HG02870 (cell line): ENCODE data around the gene AKR1C3.
"Not testable (repeated sequence)": the region's sequence is repeated elsewhere in the genome, so short reads cannot be mapped to it uniquely, and the experiment has no call there.

Experiments
- ATAC-seq: cut with Tn5 transposase; IDR thresholded peaks from one replicate; pipeline ENCODE4 v1.9.1; 2021; ENCODE audit warnings: mild to moderate bottlenecking, moderate library complexity; ENCODE audit not compliant: unreplicated experiment

AKR1C3 gene

DNA sequence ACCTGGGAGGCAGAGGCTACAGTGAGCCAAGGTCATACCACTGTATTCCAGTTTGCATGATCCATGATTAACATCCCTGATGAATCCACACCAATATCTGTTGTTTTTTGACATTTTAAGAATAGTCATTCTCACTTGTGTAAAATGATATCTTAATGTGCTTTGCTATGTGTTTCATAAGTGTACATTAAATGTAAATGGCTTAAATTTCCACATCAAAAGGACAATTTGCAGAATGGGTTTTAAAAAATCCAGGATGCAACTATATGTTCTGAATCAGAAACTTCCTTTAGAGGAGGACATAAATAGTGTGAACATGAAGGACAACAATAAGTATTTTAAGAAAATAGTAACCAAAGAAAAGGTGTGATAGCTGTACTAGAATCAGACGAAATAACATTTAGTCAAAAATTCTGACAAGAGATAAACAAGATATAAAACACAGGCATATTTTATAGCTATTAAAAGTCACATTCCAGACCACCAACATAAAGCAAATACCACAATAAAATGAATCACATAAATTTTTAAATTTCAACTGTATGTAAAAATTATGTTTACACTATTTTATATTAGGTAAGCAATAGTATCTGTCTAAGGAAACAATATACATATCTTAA, 42.4 kb downstream of the AKR1C3 start:
- ATAC-seq = no peak

DNA sequence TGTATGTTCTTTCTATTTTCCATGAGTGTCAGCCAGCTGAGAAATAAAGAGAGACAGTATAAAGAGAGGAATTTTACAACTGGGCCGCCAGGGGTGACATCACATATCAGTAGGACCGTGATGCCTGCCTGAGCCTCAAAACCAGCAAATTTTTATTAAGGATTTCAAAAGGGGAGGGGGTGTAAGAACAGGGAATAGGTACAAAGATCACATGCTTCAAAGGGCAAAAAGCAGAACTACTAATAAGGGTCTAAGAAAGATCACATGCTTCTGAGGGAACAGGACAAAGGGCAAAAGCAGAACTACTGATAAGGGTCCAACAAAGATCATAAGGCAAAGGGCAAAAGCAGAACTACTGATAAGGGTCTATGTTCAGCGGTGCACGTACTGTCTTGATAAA, 43.5 kb downstream of the AKR1C3 start:
- not testable (repeated sequence) for ATAC-seq

DNA sequence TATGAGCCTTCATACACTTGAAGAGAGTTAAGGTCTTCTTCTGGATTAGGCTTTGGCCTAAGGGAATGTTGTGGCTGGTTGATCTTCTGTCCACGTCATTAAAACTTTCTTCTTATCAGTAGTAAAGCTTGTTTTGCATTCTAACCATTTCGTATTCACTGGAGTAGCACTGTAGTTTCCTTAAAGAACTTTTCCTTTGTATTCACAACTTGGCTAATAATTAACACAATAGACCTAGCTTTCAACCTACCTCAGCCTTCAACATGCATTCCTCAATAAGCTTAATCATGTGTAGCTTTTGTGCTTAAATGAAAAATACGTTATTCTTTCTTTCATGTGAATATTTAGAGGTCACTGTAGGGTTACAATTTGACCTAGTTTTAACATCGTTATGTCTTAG, 48.0 kb downstream of the AKR1C3 start:
- no peak for ATAC-seq

DNA sequence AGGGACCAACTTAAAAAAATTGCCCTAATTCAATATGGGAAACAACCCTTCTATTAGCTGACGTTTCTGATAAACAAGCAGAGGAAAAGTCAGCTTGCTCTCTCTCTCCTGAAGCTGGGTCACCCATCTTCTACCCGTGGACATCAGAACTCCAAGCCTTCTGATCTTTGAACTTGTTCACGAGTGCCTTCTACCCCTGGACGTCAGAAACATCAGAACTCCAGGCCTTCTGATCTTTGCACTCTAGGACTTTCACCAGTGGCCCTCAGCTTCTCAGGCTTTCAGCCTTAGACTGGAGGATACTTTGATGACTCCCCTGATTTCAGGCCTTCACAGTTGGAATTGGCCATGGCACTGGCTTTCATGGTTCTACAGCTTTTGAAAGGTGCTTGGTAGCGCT, 48.9 kb downstream of the AKR1C3 start:
- ATAC-seq = no peak

DNA sequence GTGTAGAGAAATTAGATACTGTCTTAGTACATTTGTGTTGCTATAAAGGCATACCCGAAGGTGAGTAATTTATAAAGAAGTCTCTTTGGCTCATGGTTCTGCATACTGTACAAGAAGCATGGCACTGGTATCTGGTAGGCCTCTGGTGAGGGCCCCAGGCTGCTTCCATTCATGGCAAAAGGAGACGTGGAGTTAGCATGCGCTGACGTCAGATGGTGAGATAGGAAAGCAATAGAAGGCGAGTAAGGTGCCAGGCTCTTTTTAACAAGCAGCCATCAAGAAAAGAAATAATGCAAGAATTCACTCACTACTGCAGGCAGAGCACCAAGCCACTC, 52.7 kb downstream of the AKR1C3 start:
- no peak for ATAC-seq

DNA sequence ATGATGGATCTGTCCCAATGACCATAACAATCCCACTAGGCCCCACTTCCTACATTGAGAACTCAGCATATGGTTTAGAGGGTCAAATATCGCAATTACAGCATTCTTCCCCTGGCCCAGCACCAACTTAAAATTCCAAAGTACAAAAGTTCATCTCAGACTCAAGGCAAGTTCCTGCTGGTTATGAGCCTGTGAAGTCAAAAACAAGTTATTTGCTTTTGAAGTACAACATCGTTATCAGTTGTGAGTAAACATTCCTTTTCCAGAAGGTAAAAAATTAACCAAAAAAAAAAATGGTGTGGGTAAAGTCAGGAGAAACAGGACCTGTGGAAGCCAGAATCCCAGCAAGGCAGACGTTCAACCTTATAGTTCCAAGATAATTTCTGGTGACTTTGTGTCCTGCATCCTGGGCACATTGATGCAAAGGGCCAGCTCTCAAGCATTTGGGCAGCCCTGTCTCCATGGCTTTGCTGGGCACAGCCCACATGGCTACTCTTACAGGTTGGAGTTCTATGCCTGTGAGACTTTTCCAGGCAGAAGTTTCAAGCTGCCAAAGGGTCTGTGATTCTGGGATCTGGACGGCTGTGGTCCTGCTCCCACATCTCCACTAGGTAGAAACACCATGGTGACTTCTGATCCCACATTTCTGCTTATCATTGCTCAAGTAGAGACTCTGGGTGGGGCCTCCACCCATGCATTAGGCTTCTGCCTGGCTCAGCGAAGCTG, 53.2 kb downstream of the AKR1C3 start:
- ATAC-seq = no peak

DNA sequence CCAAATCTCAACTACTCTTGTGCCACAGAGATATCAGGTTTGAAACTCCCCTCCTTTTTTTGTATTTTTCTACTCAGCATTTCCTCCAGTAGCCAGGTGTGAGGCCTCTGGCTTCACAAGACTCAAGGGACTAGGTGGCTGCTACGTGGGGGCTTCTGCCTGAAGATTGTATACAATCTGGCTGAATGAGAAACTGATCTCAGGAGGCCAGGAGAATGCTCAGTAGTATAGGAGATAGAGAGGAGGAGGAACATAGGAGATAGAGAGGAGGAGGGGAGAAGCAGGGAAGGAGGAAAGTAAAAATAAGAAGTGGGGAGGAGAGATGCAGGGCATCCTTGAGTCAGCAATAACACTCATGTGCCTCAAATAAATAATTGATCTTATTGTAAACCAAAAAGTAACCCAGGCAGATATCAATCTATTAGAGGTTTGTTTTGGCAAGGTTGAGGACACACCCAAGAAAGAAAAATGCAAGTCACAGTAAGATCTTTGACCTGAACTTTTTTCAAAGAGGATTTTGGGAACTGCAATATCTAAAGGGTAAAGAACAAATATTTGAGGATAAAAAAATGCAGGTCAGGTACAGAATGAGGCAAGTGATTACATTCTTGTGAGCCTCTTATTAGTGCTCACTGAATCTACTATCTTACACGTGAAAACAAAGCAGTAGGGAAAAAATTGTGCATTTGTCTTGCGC, 53.9 kb downstream of the AKR1C3 start:
- no peak for ATAC-seq

DNA sequence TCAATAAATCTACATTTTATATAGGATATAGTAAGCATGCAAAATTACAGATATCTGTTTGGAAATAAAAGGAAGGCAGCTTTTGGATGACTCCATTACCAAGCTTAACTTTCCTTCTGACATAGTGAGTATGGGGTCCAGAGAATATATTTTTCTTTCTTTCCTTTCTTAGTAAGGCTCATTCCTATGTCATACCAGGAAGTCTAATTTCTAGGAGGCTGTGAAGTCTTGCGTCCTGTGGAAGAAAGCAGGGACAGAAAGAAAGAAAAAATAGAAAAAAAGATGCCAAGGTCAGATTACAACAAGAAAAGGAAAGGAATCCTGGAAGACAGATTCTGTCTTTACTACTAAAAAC, 54.4 kb downstream of the AKR1C3 start:
- no peak for ATAC-seq

DNA sequence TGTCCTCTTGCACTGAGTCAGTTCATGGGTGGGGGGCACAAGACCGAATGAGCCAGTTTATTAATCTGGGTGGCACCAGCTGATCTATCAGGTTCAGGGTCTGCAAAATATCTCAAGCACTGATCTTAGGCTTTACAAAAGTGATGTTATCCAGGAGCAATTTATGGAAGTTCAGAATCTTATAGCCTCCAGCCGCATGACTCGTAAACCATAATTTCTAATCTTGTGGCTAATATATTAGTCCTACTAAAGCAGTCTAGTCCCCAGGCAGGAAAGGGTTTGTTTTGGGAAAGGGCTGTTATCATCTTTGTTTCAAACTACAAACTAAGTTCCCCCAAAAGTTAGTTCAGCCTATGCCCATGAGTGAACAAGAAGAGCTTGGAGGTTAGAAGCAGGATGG, 56.9 kb downstream of the AKR1C3 start:
- ATAC-seq = no peak

DNA sequence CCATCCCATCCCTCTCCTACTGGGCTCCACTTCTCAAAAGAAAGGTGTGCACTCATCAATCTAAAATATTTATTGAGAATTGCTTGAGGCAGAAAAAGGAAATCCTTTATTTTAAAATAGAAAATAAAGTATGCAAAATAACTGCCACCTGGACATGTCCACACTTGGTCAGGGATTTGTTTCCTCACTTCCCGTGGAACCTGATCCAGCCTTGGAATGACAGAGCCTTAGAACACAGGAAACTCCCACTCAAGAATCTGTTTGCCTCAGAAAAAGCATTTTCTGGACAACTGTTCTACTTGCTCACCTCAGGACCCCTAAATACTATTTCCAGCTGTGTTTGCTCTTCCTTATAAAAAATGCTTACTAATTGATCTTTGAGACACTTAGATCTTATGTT, 61.7 kb downstream of the AKR1C3 start:
- ATAC-seq = no peak
